ENCODE data around the gene MAG. TPM values are rescaled to one million over a fixed set of nuclear protein-coding genes. Genes with fewer than 3 reads are reported as not detected.

Gene MAG
- total RNA-seq, 4 donors from 2014 or later = not detected

- 85% methylated on average over 16 of the region's 21 CpGs; no CpG with 5 or more reads in 1 of the 2 donors for WGBS, 2 donors (ENCODE audit: low coverage in 1 of 2)
- Histone ChIP-seq H3K4me1 (no peaks in the 10 kb centered on the region), H3K9me3 (no peaks in the 10 kb centered on the region), H3K27me3 (no peaks in the 10 kb centered on the region), H3K27ac (no peak overlapping the region), H3K4me3 (no peak overlapping the region), H3K36me3 (no peaks in the 10 kb centered on the region)
- intact Hi-C loops (cut with DNase I; ENCODE audit: low total_unique reads) (no loop called here), in situ Hi-C loops (cut with MboI; ENCODE audit: low pct_ligation_motif_present in 1 of 4, low pct_unique_long_range_greater_than_20kb in 1 of 4, low sequenced_read_pairs in 3 of 4) (no loop called here)
- DNase-seq = no peak
- TF ChIP-seq CTCF (IDR thresholded peaks at IDR 0.05) (no peak), POLR2A (IDR thresholded peaks at IDR 0.05) (no peak), EP300 (IDR thresholded peaks at IDR 0.05; ENCODE audit: low read depth) (no peak), POLR2AphosphoS5 (IDR thresholded peaks at IDR 0.05) (no peak)
Measured at GRCh38 chr19:35311901-35312665, 20.1 kb downstream of the MAG start.

DNA sequence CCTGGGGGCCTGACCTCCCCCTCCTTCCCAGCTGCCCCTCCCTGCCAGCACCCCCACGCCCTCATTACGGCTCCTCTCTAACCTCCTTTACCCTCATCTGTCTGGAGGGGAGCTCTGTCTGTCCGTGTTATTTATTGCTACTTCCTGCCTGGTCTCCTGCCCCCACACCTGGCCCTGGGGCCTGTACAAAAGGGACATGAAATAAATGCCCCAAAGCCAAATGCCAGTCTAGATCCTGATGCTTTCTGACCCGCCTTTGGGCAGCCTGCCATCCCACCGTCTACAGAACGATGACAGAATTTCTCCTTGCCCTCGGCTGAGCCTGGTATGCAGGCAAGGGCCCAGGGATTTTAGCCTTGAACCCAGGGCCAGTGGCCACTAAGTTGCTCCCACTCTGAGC lies 21.6 kb downstream of the MAG start:
- 37 to 50% methylated on average over 3 to 7 of the region's 7 CpGs for WGBS, 2 donors (ENCODE audit: low coverage in 1 of 2)
- intact Hi-C loops (cut with DNase I; ENCODE audit: low total_unique reads) = no loop called here
- no peak for DNase-seq
- in situ Hi-C loops (cut with MboI; ENCODE audit: low pct_ligation_motif_present in 1 of 4, low pct_unique_long_range_greater_than_20kb in 1 of 4, low sequenced_read_pairs in 3 of 4) = no loop called here
- Histone ChIP-seq H3K27ac (no peak overlapping the region), H3K4me3 (no peak overlapping the region), H3K36me3 (no peaks in the 10 kb centered on the region), H3K9me3 (no peaks in the 10 kb centered on the region), H3K4me1 (no peaks in the 10 kb centered on the region), H3K27me3 (no peaks in the 10 kb centered on the region)
- no peak for TF ChIP-seq POLR2A (IDR thresholded peaks at IDR 0.05)

GRCh38 chr19:35314031-35314430 lies 22.1 kb downstream of the MAG start:
- no peaks in the 10 kb centered on the region for H3K36me3 ChIP-seq
- H3K4me3 ChIP-seq = no peak overlapping the region
- intact Hi-C loops (cut with DNase I; ENCODE audit: low total_unique reads) = no loop called here
- no peaks in the 10 kb centered on the region for H3K9me3 ChIP-seq
- no peaks in the 10 kb centered on the region for H3K4me1 ChIP-seq
- no peak overlapping the region for H3K27ac ChIP-seq
- DNase-seq = no peak
- in situ Hi-C loops (cut with MboI; ENCODE audit: low pct_ligation_motif_present in 1 of 4, low pct_unique_long_range_greater_than_20kb in 1 of 4, low sequenced_read_pairs in 3 of 4) = no loop called here
- no peaks in the 10 kb centered on the region for H3K27me3 ChIP-seq
- TF ChIP-seq CTCF (IDR thresholded peaks at IDR 0.05) (no peak), POLR2A (IDR thresholded peaks at IDR 0.05) (no peak), POLR2AphosphoS5 (IDR thresholded peaks at IDR 0.05) (no peak), EP300 (IDR thresholded peaks at IDR 0.05; ENCODE audit: low read depth) (no peak)
- 43 to 84% methylated on average over 1 to 8 of the region's 8 CpGs for WGBS, 2 donors (ENCODE audit: low coverage in 1 of 2)

DNA sequence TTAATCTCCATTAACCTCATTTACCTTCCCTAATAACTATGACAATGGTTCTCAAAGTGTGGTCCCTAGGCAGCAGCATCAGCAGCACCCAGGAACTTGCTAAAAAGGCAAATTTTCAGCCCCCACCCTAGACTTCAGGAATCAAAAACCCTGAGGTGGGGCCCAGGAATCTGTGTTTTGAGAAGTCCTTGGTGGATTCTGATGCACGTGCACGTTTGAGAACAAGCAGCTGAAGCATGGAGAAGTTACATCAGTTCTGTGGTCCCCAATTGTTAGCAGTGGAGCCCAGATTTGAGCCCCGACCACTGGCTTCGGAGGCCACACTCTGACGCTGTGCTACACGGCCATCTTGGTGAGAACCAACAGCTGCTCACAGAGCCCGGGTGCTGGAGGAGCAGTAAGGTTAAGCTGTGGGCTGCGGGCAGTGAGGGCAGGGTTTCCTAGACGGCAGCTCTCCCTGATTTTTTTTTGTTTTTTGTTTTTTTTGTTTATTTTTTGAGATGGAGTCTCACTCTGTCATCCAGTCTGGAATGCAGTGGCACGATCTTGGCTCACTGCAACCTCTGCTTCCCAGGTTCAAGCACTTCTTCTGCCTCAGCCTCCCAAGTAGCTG lies 23.0 kb downstream of the MAG start:
- no peaks in the 10 kb centered on the region for H3K9me3 ChIP-seq
- no peak overlapping the region for H3K4me3 ChIP-seq
- no peak for TF ChIP-seq POLR2A (IDR thresholded peaks at IDR 0.05)
- no peak for TF ChIP-seq CTCF (IDR thresholded peaks at IDR 0.05)
- TF ChIP-seq POLR2AphosphoS5 (IDR thresholded peaks at IDR 0.05) = no peak
- TF ChIP-seq EP300 (IDR thresholded peaks at IDR 0.05; ENCODE audit: low read depth) = no peak
- no peak overlapping the region for H3K27ac ChIP-seq
- no peaks in the 10 kb centered on the region for H3K27me3 ChIP-seq
- intact Hi-C loops (cut with DNase I; ENCODE audit: low total_unique reads) = no loop called here
- no peaks in the 10 kb centered on the region for H3K36me3 ChIP-seq
- in situ Hi-C loops (cut with MboI; ENCODE audit: low pct_ligation_motif_present in 1 of 4, low pct_unique_long_range_greater_than_20kb in 1 of 4, low sequenced_read_pairs in 3 of 4) = no loop called here
- no peak for DNase-seq
- 81 to 100% methylated on average over 1 to 10 of the region's 10 CpGs for WGBS, 2 donors (ENCODE audit: low coverage in 1 of 2)
- no peaks in the 10 kb centered on the region for H3K4me1 ChIP-seq

All from transverse colon (tissue), 4 donors.